Stimulated activated CD4-positive, alpha-beta T cell treated with anti-CD3 and anti-CD28 coated beads, Interleukin-4, amount 100 ng/mL, for 24 hours (primary cell): ENCODE results near the gene SIK3.

Experiments used
- DNase-seq: peaks from one replicate; pipeline ENCODE4 v3.0.0-alpha.2; 2020

SIK3 gene

DNA sequence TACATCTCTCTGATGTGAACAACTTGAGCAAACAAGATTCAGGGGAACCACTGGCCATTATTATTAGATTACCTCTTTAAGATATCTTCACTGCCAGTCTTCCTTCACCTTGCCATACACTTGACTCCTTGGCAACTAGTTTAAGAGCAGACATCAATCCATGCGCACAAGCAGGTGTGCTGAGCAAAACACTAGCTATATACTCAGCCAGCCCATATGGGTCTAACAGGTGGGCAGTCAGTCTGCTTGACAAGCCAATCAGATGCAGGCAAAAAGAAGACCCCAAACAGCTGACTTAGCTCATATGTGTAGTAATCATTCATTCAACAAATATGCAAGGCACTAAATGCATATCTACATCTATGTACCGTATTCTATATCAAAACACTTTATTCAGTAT is 101.2 kb downstream of the SIK3 start:
- no peak for DNase-seq

- no peak for DNase-seq
These were observed 104.0 kb downstream of the SIK3 start for GRCh38 chr11:116994195-116994594.

DNA sequence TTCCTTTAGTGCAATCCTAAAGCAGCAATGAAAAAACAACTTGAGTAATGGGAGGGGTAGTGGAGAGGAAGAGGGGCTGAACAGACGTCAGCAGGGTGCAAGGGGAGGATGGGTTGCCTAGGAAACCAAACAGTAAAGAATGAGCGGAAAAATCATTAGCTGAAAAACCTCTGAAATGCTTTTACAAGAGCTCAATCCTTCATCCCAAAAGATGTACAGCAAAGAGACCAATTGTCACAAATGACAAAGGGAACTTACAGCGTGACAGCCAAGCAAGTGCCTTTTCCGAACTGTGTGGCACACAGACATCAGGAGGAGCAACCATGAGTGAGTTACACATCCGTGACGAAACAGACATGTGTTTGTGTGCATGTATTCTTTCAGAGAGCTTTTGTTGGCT is 104.6 kb downstream of the SIK3 start:
- DNase-seq, result no peak

DNA sequence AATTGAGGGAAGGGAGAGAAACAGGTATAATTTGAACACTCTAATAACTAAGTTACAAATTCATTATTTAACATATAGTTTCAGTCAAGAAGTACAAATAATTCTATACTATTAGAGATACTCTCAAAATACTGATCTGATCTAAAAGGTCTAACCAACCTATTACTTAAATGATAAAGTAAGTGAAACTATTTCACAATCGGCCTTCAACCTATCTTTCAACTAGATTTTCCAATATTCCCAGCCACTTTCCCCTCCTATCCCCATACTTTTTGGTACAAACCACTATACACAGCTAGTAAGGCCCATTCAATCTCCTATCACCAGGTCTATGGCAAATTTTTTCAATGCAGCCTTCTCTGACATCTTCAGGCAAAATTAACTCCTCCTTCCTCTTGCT is 106.7 kb downstream of the SIK3 start:
- no peak for DNase-seq

DNA sequence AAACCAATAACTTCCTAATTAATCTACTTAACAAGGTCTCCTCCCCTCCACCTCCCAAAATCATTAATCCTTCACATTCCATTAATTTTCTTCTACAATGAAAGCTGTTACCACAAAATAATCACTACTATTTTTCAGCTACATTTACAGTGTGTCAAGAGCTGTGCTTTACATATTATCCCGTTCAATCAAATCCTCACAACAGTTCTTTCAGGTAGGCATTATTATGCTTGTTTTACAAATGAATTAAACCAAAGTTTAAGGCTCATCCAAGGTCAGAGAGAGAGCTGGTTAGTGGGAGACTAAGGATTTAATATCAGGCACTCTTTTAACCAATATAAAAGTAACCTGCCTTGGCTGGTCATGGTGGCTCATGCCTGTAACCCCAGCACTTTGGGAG is 107.4 kb downstream of the SIK3 start:
- DNase-seq, result no peak

- DNase-seq, result no peak
These were observed 108.2 kb downstream of the SIK3 start for GRCh38 chr11:116990061-116990473.

- no peak for DNase-seq
These were observed 109.0 kb downstream of the SIK3 start for GRCh38 chr11:116989184-116989583.

DNA sequence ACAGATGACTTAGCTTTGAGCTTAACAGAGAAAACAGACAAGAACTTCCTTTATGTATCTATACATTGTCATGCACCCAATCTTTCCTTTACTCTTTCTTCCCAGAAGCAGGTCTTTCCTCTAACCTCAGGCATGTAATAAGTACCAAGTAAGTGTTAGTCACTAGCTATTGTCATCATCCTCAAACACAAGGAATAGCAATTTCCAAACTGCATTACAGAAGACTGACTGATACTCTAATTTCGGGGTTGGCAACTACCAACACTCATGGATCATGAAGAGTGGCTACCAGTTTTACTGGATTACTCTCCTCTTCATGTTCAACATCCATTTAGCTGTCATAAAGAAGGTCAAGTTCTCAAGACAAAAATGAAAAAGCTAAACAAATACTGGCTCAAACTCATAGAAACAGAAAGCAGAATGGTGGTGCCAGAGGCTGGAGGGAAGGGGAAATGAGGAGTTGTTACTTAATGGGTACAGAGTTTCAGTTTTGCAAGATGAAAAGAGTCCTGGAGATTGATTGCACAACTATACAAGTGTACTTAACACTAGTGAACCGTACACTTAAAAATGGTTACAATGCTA is 111.6 kb downstream of the SIK3 start:
- DNase-seq, result no peak

DNA sequence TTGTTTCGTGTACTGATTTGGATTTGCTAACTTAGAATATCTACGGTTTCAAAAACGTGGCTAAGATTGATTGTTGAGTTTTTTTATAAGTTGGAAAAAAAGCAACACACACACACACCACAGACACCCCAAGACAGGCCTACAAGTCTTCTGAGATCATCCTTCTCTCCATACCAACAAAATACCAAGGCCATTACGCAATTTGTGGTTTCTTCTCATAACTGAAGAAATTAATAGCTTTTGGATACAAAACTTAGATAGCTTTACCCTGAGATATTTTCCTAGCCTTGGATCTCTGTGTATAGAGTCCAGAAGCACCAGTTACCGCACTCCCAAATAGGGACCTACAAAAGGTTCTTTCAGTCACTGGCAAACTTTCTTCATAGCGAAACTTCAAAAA is 113.6 kb downstream of the SIK3 start:
- DNase-seq, result no peak

DNA sequence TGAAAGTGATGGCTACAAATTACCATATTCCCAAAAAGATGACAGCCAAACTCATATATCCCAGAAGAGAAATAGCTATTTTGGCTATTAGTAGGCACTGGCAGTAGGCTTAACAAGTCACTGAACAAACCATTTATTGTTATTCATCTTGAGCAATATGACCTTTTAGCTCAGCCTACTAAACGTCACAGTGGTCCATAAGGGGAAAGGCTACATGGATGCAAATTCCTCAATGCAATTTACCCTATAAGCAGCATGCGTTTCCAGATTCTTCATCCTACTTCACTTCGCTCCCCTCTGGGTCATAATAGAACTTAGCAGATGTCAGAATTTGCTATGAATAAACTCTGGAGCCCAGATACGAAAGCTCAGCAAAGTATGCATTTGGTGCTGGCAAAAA is 114.0 kb downstream of the SIK3 start:
- DNase-seq, result no peak

- DNase-seq, result no peak
These were observed 116.9 kb downstream of the SIK3 start for GRCh38 chr11:116981266-116981885.

- DNase-seq, result no peak
These were observed 118.0 kb downstream of the SIK3 start for GRCh38 chr11:116980136-116980793.

DNA sequence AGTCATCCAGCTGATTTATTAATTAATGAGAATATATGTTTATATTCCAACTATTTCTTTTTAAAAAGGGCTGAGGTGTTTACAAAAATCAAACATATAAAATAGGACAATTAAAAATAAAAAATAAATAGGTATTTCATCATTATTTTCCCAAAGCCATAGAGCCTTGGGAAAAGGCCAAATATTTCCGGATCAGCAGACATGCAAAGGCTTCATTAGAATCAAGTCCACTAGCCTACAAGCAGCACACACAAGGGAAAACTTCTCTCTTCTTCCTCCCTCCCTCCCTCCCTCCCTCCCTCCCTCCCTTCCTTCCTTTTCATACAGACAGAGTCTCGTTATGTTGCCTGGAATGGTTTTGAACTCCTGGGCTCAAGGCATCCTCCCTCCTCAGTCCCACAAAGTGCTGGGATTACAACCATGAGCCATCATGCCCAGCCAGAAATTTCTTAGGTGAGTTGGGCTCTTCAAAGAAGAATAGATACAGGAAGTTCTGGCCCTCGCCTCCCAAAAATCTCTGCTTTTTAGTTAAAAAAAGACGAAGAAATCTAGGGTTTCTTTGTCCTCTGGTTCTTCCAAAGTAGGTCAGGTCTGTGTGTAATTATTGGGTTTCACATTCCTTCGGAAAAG is 121.2 kb downstream of the SIK3 start:
- DNase-seq, result no peak

DNA sequence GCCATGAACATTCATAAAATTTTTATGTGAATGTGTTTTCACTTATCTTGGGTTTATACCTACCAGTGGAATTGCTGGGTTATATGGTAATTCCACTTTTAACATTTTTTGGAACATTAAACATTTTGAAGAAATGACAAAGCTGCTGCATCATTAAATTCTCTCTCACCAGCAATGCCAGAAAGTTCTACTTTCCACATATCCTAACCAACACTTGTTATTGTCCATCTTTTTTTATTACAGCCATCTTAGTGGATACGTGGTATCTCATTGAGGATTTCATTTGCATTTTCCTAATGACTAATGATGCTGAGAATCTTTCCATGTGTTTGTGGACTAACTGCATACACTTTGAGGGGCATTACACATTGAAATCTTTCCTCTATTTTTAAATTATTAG is 122.6 kb downstream of the SIK3 start:
- DNase-seq, result no peak

- no peak for DNase-seq
These were observed 125.0 kb downstream of the SIK3 start for GRCh38 chr11:116973270-116973669.

DNA sequence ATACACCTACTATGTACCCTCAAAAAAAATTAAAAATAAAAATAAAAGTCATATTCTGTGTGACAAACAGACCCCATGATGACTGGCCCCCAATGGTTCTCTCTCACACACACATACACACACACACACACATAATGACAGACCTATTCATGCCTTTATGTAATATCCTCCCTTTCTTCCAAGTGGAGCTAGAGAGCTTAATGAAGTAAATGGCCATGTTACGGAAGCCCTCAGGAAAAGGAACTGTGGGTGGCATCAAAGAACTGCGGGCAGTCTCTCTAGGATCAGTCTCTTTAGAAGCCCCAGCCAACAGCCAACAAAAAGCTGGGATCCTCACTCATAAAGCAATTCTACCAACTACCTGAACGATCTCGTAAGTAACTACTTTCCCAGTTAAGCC is 125.5 kb downstream of the SIK3 start:
- no peak for DNase-seq

GRCh38 chr11:116970485-116971292 is 127.5 kb downstream of the SIK3 start:
- DNase-seq, result no peak

DNA sequence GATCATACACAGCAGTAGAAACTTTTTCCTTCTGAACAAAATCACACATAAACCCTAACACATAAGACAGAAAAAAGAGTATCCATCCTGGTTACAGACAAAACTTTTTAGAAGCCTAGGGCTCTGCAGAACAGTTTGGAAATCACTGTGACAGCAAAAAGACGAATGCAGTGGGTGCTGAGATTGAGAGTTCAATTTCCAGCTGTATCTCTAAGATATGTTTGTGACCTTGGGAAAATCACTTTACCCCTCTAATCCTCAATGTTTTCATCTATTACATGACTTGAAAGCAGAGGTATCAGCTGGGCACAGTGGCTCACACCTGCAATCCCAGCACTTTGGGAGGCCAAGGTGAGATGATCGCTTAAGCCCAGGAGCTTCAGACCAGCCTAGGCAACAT is 128.5 kb downstream of the SIK3 start:
- no peak for DNase-seq

- no peak for DNase-seq
These were observed 134.0 kb downstream of the SIK3 start for GRCh38 chr11:116964269-116964668.

GRCh38 chr11:116963813-116964212 is 134.4 kb downstream of the SIK3 start:
- no peak for DNase-seq

GRCh38 chr11:116962108-116962507 is 136.1 kb downstream of the SIK3 start:
- no peak for DNase-seq

- no peak for DNase-seq
These were observed 137.3 kb downstream of the SIK3 start for GRCh38 chr11:116960930-116961329.

DNA sequence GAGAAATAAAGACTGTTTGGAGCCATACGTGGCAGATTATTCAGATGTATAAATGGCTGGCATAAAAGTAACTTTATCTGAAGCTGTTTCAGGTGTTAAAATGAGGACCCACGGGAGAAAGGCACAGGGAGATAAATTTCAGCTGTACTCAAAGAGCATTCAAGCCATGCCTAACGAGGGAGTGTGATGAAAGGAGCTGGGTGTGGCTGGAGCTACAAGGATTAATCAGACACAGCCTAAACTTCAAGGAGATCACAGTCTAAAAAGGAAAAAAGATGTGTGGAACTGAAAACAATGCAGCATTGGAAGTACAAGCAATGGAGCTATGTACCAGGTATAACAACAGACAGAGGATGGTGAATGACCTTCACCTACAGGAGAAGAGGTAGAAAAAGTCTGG is 140.0 kb downstream of the SIK3 start:
- no peak for DNase-seq
